ENCODE measurements around the gene TMOD4.
A peak's percentile ranks its signal among the peaks of the same experiment; 100 is the strongest.

The TMOD4 gene

DNA sequence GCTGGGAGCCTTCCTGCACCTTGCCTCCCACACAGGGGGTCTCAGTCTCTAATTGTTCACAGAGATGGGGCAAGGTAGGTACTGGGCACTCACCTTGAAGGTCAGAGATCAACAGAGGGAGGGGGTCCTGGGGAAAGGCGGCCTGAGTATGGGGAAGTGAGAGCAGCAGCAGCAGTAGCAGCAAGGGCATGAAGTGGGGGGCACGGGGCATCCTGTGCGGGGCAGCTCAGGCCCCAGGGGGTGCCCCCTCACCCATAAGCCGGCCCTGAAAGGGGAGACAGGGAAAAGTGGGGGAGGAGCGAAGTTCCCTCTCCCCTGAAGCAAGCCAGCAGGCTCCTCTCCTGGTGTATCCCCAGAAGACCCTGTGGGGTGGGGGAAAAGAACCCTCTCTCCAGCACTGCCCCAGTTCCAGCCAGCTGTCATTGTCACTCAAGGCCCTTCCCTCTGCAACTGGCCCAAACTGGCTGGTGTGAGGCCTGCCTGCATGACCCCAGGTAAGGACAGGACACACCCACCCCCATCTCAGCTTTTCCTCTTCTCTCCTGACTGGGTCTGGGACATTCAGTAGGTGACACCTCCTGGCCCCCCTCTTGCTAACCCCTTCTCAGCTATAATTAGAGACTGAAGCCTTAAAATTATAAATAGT is 33.2 kb downstream of the TMOD4 start:
- DNase-seq: no peak

DNA sequence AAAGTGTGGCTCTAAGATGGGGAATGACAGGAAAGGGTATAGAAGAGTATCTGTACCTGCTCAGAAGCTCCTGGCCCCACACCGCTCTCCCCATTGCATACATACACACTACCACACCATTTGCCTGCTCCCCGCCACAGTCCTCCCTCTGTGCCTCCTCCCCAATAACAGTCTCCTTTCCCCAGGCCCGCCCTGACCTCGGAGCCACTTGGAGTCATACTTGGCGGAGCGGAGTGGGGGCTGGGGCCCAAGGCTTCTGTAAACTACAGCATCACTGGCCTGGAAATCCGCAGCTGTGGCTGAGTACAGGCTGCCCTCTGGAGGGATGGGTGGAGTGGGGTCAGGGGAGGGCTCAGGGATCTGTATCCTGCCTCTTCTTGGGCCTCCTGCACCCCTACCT is 38.0 kb downstream of the TMOD4 start:
- DNase-seq: no peak

DNA sequence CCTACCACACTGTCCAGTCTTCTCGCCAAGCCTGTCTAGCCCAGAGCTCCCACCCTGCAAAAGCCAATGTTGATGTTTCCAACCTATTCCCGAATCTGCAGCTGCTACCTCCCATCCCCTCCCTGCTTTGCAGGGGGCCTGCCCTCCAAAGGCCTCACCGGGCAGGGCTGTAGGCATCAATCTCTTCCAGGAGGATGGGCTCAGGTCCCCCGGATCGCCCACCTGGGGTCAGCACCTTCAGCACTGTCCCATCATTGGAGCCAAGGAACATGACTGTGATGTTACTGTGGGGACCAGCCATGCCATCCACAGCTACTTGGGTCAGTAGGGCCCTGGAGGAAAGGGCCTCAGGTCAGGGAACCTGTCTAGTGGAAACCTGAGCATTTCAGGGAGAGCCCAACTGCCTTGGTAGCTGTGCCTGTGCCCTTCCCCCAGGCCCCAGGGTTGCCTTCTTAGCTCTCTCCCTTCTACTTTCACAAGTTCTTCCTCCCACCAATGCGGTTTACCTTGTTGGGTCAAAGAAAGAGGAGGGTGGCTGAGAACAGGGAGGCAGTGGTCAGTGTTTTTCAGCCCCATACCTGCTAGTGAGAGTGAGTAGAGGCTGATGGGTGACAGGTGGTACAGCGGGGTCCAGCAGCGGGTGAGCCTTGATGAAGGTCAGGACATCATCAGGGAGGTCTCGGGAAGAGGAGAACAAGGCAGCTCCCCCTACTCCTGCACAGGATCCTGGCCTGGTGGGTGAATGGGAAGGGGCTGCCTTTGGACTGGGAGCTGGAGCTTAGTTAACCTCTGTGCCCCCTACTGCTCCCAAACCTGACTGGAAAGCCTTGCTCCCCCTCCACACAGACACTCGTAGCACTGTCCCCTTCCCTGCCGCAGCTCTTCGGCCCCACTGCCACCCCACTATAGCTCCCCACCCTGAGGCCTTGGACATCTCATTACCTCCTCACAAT is 40.1 kb downstream of the TMOD4 start:
- DNase-seq: no peak

DNA sequence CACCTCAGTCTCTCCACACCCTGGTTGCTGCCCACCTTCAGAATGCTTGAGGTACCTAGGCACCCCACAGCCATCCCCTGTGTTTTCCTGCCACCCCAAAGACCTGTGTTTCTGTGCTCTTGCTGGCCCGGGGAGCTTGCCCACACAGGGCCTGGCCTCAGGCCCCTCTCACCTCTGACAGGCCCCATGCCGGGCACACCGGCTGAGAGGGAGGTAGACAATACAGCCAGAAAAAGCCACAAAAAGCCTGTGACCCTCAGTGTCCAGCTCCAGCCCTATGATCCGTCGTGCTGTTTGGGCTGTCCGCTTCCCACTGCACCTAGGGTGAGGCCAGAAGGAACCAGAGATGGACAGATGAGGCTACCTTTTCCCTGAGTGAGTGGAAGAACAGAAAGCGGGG is 40.8 kb downstream of the TMOD4 start:
- no peak for DNase-seq

DNA sequence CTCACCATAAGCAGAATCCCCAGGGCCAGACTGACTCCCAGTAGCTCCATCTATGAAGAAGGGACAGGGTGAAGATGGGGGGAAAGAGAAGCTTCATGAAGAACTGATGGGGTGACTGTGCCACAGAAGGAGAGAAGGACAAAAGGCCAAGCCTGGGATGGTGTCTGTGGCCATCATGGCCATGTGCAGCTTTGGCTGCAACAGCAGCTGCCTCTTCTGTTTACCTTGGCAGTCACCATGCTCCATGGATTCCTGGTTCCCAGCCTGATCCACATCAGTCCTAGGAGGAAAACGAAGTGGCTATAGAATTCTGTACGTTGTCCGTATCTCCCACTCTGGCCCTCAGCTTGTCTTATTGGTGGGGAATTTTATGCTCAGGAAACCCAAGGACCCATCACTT is 41.4 kb downstream of the TMOD4 start:
- DNase-seq: no peak

DNA sequence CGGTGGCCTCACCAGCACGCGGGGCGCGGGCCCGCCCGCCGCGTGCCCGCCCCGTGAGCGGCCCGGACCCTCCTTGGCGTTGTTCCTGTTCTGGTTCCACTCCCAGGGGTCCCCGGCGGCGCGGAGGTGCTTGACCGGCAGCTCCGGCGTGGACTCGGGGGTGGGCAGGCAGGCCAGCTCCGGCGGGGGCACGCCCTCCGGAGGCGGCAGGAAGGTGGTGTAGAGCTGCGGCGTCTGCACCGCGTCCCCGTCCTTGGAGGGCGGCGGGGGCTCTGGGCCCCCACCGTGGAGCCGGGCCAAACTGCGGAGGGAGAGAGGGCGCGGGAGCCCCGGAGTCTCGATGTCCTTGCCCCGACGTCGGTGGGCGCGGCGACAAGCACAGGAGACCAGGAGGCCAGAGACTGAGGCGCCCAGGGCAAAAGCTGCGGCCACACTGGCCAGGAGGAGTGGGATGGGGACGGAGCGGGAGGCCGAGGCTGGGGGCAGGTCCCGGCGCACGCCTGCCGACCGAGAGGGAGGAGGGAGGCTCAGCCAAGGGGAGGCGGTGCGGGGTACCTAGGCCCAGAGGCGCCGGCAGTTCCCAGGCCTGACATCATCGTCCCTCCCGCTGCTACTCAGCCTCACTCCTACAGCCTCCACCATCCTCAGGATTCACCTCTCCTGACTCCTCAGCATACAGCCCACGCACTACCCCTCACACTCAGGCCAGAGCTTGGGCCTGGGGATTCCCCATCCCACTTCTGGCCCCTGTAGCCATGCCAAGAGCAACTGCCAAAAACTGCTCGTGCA is 42.6 kb downstream of the TMOD4 start:
- no peak for DNase-seq

DNA sequence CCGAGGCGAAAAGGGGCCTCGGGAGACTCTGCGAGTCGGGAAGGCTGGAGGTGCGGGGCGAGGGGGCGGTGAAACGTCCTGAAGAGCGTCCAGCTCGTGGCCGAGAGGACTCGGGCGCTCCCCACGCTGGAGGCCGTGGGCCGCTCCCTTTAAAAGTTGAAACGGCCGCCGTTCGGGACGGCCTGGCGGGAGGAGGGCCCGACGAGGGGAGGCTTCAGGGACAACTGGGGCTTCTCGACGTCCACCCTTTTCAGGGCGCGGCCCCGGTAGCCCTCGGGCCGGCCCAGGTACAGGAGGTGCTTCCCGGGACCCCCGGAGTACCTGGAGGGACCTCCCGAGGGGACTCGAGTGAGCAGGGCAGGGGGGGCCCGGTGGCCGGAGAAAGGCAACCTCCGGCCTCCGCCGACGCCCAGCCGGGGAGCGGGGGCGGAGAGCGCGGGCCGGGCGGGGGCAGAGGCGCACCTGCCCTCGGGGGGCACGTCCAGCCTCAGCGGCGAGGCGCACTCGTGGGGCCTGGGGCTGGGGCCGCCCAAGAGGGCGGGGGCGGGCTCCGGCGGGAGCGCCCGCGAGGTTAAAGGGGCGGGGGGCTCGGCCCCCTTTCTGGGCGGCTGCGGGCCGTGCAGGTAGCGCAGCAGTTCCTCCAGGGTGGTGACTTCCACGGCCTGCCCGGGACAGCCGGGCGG is 43.3 kb downstream of the TMOD4 start:
- DNase-seq: no peak

DNA sequence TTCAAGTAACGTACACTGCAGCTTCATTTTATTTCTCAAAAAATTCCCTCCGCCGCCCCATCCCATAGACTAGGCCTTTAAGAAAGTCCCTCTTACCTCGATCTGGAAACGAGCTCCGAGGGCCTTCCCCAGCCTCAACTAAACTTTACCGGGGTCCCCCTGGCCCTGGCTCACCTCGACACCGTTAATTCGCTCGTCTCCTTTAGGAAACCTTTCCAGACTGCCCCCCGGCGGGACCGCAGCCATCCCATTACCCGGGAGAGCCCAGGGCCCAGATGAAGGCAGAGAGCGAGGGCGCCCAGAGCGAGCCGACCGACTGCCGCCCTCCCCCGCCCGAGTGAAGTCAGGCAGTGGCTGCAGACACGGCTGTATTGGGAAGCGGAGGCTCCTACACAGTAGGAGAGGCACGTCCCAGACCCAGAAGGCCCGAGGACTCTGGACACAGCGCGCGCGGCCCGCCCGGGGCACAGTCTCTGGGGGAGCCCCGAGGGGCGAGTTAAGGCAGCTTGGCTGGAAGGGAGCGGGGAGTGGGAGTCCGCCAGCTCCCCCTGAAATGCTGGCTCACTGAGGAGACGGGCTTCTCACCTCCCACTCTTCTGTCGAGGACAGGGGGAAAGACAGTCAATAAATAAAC is 44.0 kb downstream of the TMOD4 start:
- DNase-seq: no peak

DNA sequence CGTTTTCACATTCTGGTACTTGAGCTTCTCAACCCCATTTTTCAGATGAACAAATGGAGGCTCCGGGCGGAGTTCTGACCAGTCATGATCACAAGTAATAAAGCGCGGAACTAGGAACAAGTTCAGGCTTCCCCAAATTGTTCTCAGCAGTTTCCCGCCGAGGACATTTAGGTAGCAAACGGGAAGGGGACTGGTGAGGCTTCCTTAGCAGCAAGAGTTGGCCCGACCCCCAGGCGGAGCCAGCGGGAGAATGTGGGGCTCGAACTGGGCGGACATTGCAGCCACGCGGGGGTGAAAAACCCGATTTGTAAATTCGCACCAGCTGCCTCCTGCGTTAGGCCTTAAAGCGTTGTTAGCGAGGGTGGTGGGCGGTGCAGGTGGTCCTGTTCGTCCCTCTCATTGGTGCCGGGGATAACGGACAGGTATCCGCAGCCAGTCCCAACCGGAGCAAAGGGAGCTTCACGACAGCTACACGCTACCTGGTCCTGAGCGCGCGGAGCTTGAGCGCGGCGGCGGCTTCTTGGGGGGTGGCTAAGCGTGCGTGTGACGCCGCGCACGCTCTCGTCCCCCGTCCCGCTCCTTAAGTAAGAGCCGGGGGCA is 44.7 kb downstream of the TMOD4 start:
- DNase-seq: peak; percentile 78

DNA sequence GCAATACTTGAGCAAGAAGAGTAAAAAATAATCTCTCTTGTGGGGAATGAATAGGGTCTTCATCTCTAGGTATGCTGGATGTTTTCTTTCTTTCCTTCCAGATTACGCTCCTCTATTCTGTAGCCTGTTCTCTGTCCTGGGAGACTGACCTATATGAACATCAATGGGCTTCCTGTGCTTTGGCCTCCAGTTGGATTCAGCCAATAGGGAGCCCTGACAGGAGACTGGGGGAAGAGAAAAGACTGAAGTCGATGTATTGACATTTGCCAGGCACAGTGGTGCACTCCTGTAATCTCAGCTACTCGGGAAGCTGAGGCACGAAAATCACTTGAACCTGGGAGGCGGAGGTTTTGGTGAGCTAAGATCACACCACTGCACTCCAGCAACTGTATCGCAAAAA is 47.0 kb downstream of the TMOD4 start:
- no peak for DNase-seq

DNA sequence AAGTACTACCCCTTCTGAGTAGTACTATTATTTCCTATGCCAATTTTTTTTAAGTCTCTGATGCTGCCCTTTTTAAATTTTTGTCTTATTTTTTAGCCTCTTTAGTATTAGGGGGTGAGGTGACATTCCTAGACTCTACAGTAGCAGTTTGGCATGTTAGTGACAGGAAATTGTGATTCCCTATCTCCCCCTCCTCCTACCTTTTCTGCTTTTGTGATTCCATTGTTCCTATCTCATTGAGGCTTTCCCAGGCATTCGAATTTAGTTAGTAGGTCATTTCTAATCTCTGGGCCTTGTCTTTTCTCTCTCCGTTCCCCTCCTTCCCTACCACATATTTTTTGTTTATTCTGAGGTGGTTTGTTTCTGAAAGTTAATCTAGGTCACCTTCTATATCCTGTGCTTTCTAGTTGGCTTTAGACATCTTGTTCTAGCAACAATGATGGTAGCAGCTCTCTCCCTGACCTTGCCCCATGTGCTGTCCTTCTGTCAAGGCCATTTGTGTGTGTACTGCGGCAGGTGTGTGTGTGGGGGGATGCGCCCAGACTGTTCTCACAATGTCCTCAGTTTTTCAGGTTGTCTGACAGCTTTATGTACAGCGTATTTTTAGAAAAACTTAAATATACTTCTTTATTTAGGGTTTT is 50.9 kb downstream of the TMOD4 start:
- DNase-seq: no peak
